Thyroid gland (tissue), 4 donors: ENCODE measurements around the gene PTGS1.

Experiments
- CTCF ChIP-seq, 6 experiments: fragments of 200-600 bp in 3 of 6; fragments of 450-650 bp in 3 of 6; sonication (generic) in 3 of 6; IDR thresholded peaks; one replicate each; pipeline ENCODE4 v1.5.1; 2016 to 2019; ENCODE audit warnings: antibody characterized with exemption in 6 of 6, mild to moderate bottlenecking in 2 of 6, inconsistent platforms in 1 of 6, moderate library complexity in 1 of 6
- POLR2A ChIP-seq, 2 donors: fragments of 450-650 bp; IDR thresholded peaks; one replicate each; pipeline ENCODE4 v1.6.1; 2017; ENCODE audit warnings: antibody characterized with exemption in 2 of 2, mild to moderate bottlenecking in 2 of 2, moderate library complexity in 1 of 2

DNA sequence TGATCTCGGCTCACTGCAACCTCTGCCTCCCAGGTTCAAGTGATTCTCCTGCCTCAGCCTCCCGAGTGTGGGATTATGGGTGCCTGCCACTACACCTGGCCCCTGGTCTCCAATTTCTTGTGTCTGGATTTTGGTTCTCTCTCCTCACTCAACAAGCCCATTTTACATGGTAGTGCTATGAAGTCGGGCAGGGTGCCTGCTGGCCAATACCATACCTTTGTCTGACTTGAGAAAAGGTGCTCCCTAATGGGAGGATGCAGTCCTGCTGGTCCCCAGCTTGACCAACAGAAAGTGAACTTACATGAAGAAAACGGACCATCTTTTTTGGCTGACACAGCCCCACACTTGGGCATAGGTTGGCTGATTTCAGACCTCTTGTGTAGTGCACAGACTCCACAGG is 21.6 kb upstream of the PTGS1 start:
- TF ChIP-seq CTCF (IDR thresholded peaks at IDR 0.05): no peak
- no peak for TF ChIP-seq POLR2A (IDR thresholded peaks at IDR 0.05)
